WTC11 (cell line): Measurements from ENCODE around the gene TRUB1.

Source experiments
- CREM ChIP-seq: sonication (generic); formaldehyde crosslinking; IDR thresholded peaks from 2 replicates; pipeline ENCODE4 v1.8.1; 2022; ENCODE audit warnings: mild to moderate bottlenecking, missing genetic modification reagents, moderate library complexity
- ESRRA ChIP-seq: sonication (generic); formaldehyde crosslinking; IDR thresholded peaks from 2 replicates; pipeline ENCODE4 v1.8.1; 2022; ENCODE audit warnings: mild to moderate bottlenecking, missing genetic modification reagents, borderline replicate concordance
- GABPB1 ChIP-seq: sonication (generic); formaldehyde crosslinking; IDR thresholded peaks from 2 replicates; pipeline ENCODE4 v1.8.1; 2023; ENCODE audit warnings: mild to moderate bottlenecking, missing genetic modification reagents
- NR1H2 ChIP-seq: sonication (generic); formaldehyde crosslinking; IDR thresholded peaks from 2 replicates; pipeline ENCODE4 v1.9.0; 2021; ENCODE audit warnings: mild to moderate bottlenecking, moderate library complexity, missing genetic modification reagents
- TF ChIP-seq, protein P1 (sequence below): fragments of 200-600 bp; IDR thresholded peaks from 2 replicates; pipeline ENCODE4 v1.8.0; 2022; ENCODE audit warnings: antibody characterized with exemption
- TF ChIP-seq, protein P2 (sequence below): sonication (generic); formaldehyde crosslinking; IDR thresholded peaks from 2 replicates; pipeline ENCODE4 v1.8.0; 2022; ENCODE audit warnings: mild to moderate bottlenecking, missing genetic modification reagents
- TF ChIP-seq, protein P3 (sequence below): sonication (generic); formaldehyde crosslinking; IDR thresholded peaks from 2 replicates; pipeline ENCODE4 v1.8.1; 2023; ENCODE audit warnings: mild to moderate bottlenecking, missing genetic modification reagents
- TF ChIP-seq, protein P4 (sequence below): sonication (generic); formaldehyde crosslinking; conservative IDR thresholded peaks from 2 replicates; pipeline ENCODE4 v1.8.1; 2023; ENCODE audit warnings: mild to moderate bottlenecking, low read depth, missing genetic modification reagents, moderate library complexity

DNA sequence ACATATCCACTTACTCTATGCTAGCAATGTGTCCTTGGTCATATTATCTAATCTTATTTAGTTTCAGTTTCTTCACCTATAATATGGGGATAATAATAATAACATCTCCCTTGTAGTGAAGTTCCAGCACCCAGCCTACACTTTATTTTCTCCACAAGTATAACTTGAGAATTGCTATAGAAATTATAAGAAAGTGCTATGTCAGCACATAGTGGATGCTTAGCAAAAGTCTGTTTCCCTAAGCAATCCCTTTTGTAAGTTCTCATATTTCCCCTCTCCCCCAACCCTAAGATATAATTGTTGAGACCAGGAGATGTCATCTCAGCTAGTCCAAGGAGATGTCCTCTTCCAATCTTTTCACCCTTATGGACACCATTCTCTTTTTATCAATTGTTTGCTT is 5.8 kb upstream of the TRUB1 start:
- TF ChIP-seq GABPB1 (CRISPR knock-in tag): no peak
- TF ChIP-seq ESRRA (CRISPR knock-in tag): no peak
- TF ChIP-seq, protein P1, sequence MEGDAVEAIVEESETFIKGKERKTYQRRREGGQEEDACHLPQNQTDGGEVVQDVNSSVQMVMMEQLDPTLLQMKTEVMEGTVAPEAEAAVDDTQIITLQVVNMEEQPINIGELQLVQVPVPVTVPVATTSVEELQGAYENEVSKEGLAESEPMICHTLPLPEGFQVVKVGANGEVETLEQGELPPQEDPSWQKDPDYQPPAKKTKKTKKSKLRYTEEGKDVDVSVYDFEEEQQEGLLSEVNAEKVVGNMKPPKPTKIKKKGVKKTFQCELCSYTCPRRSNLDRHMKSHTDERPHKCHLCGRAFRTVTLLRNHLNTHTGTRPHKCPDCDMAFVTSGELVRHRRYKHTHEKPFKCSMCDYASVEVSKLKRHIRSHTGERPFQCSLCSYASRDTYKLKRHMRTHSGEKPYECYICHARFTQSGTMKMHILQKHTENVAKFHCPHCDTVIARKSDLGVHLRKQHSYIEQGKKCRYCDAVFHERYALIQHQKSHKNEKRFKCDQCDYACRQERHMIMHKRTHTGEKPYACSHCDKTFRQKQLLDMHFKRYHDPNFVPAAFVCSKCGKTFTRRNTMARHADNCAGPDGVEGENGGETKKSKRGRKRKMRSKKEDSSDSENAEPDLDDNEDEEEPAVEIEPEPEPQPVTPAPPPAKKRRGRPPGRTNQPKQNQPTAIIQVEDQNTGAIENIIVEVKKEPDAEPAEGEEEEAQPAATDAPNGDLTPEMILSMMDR: no peak
- no peak for TF ChIP-seq CREM (CRISPR knock-in tag)
- no peak for TF ChIP-seq NR1H2 (CRISPR knock-in tag)
- TF ChIP-seq, protein P2, sequence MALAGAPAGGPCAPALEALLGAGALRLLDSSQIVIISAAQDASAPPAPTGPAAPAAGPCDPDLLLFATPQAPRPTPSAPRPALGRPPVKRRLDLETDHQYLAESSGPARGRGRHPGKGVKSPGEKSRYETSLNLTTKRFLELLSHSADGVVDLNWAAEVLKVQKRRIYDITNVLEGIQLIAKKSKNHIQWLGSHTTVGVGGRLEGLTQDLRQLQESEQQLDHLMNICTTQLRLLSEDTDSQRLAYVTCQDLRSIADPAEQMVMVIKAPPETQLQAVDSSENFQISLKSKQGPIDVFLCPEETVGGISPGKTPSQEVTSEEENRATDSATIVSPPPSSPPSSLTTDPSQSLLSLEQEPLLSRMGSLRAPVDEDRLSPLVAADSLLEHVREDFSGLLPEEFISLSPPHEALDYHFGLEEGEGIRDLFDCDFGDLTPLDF: no peak
- TF ChIP-seq, protein P3, sequence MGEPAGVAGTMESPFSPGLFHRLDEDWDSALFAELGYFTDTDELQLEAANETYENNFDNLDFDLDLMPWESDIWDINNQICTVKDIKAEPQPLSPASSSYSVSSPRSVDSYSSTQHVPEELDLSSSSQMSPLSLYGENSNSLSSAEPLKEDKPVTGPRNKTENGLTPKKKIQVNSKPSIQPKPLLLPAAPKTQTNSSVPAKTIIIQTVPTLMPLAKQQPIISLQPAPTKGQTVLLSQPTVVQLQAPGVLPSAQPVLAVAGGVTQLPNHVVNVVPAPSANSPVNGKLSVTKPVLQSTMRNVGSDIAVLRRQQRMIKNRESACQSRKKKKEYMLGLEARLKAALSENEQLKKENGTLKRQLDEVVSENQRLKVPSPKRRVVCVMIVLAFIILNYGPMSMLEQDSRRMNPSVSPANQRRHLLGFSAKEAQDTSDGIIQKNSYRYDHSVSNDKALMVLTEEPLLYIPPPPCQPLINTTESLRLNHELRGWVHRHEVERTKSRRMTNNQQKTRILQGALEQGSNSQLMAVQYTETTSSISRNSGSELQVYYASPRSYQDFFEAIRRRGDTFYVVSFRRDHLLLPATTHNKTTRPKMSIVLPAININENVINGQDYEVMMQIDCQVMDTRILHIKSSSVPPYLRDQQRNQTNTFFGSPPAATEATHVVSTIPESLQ (CRISPR knock-in tag): no peak
- TF ChIP-seq, protein P4, sequence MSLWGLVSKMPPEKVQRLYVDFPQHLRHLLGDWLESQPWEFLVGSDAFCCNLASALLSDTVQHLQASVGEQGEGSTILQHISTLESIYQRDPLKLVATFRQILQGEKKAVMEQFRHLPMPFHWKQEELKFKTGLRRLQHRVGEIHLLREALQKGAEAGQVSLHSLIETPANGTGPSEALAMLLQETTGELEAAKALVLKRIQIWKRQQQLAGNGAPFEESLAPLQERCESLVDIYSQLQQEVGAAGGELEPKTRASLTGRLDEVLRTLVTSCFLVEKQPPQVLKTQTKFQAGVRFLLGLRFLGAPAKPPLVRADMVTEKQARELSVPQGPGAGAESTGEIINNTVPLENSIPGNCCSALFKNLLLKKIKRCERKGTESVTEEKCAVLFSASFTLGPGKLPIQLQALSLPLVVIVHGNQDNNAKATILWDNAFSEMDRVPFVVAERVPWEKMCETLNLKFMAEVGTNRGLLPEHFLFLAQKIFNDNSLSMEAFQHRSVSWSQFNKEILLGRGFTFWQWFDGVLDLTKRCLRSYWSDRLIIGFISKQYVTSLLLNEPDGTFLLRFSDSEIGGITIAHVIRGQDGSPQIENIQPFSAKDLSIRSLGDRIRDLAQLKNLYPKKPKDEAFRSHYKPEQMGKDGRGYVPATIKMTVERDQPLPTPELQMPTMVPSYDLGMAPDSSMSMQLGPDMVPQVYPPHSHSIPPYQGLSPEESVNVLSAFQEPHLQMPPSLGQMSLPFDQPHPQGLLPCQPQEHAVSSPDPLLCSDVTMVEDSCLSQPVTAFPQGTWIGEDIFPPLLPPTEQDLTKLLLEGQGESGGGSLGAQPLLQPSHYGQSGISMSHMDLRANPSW: no peak
